ENCODE results near the gene PPM1F.
"Not testable (repeated sequence)": the region's sequence is repeated elsewhere in the genome, so short reads cannot be mapped to it uniquely, and the experiment has no call there.

Gene PPM1F

GRCh38 chr22:21940521-21940920 is 12.1 kb downstream of the PPM1F start:
- DNase-seq (ENCODE audit: low spot score) = no peak

- not testable (repeated sequence) for DNase-seq (ENCODE audit: low spot score)
Measured at GRCh38 chr22:21939935-21940334, 12.7 kb downstream of the PPM1F start.

- no peak for DNase-seq (ENCODE audit: low spot score)
Measured at GRCh38 chr22:21939461-21939913, 13.2 kb downstream of the PPM1F start.

- DNase-seq (ENCODE audit: low spot score) = no peak
Measured at GRCh38 chr22:21938906-21939305, 13.7 kb downstream of the PPM1F start.

GRCh38 chr22:21938071-21938822 is 14.4 kb downstream of the PPM1F start:
- DNase-seq (ENCODE audit: low spot score) = peak; percentile 88

- DNase-seq (ENCODE audit: low spot score) = no peak
Measured at GRCh38 chr22:21937821-21938070, 14.9 kb downstream of the PPM1F start.

GRCh38 chr22:21937041-21937820 is 15.4 kb downstream of the PPM1F start:
- no peak for DNase-seq (ENCODE audit: low spot score)

- no peak for DNase-seq (ENCODE audit: low spot score)
Measured at GRCh38 chr22:21936151-21936775, 16.4 kb downstream of the PPM1F start.

GRCh38 chr22:21933910-21934309 is 18.7 kb downstream of the PPM1F start:
- DNase-seq (ENCODE audit: low spot score) = no peak

GRCh38 chr22:21933413-21933812 is 19.2 kb downstream of the PPM1F start:
- DNase-seq (ENCODE audit: low spot score) = no peak

- DNase-seq (ENCODE audit: low spot score) = no peak
Measured at GRCh38 chr22:21932347-21932746, 20.3 kb downstream of the PPM1F start.

GRCh38 chr22:21931056-21931455 is 21.6 kb downstream of the PPM1F start:
- DNase-seq (ENCODE audit: low spot score) = no peak

GRCh38 chr22:21929253-21929652 is 23.4 kb downstream of the PPM1F start:
- no peak for DNase-seq (ENCODE audit: low spot score)

GRCh38 chr22:21928048-21928447 is 24.6 kb downstream of the PPM1F start:
- DNase-seq (ENCODE audit: low spot score) = no peak

GRCh38 chr22:21927174-21927823 is 25.3 kb downstream of the PPM1F start:
- no peak for DNase-seq (ENCODE audit: low spot score)

GRCh38 chr22:21926728-21927127 is 25.9 kb downstream of the PPM1F start:
- DNase-seq (ENCODE audit: low spot score) = no peak

GRCh38 chr22:21923163-21923561 is 29.5 kb downstream of the PPM1F start:
- DNase-seq (ENCODE audit: low spot score) = no peak

- no peak for DNase-seq (ENCODE audit: low spot score)
Measured at GRCh38 chr22:21922370-21923162, 30.1 kb downstream of the PPM1F start.

- DNase-seq (ENCODE audit: low spot score) = no peak
Measured at GRCh38 chr22:21921729-21922128, 30.9 kb downstream of the PPM1F start.

- DNase-seq (ENCODE audit: low spot score) = no peak
Measured at GRCh38 chr22:21921184-21921721, 31.4 kb downstream of the PPM1F start.

GRCh38 chr22:21920341-21921183 is 32.1 kb downstream of the PPM1F start:
- DNase-seq (ENCODE audit: low spot score) = no peak

Measured in germinal center (tissue), 1 donor.